Peyer's patch (tissue), 4 donors: Measurements from ENCODE around the gene NRXN3. TPM values are rescaled to one million over a fixed set of nuclear protein-coding genes. Genes with fewer than 3 reads are reported as not detected.

Experiments
- DNase-seq, 3 donors: peaks; one replicate each; pipeline ENCODE4 v3.0.0-alpha.2; 2017 to 2019
- H3K27ac ChIP-seq, 4 donors: fragments of 200-600 bp; sonication (generic); one replicate each; pipeline ENCODE4 v1.5.1; 2016 to 2019
- H3K27me3 ChIP-seq, 2 donors: fragments of 200-600 bp; sonication (generic); one replicate each; pipeline ENCODE4 v1.5.1; 2019
- H3K36me3 ChIP-seq, 3 donors: fragments of 200-600 bp; sonication (generic); one replicate each; pipeline ENCODE4 v1.5.1; 2016 to 2019
- H3K4me1 ChIP-seq, 4 donors: fragments of 200-600 bp; sonication (generic); one replicate each; pipeline ENCODE4 v1.5.1; 2016 to 2019
- H3K4me3 ChIP-seq, 4 donors: fragments of 200-600 bp; sonication (generic); 1 replicate in 3 of 4; 2 replicates in 1 of 4; pipeline ENCODE4 v1.5.1; 2016 to 2019; ENCODE audit warnings: mild to moderate bottlenecking in 1 of 4
- H3K9me3 ChIP-seq, 4 donors: fragments of 200-600 bp; sonication (generic); one replicate each; pipeline ENCODE4 v1.5.1; 2016 to 2019; ENCODE audit warnings: mild to moderate bottlenecking in 1 of 4
- POLR2A ChIP-seq, 2 donors: fragments of 450-650 bp; IDR thresholded peaks; one replicate each; pipeline ENCODE4 v1.5.1; 2017; ENCODE audit warnings: antibody characterized with exemption in 2 of 2, mild to moderate bottlenecking in 2 of 2, moderate library complexity in 2 of 2
- total RNA-seq, 4 donors: library from RNA; depleted of rRNA; stranded (reverse); fragments of >200 nt; gene quantifications; one replicate each; pipeline ENCODE4 v1.1.0, GENCODE V29; 2016
- TF ChIP-seq, protein P1 (sequence below), 6 experiments: fragments of 450-650 bp in 4 of 6; fragments of 200-600 bp in 2 of 6; sonication (generic) in 1 of 6; IDR thresholded peaks; one replicate each; pipeline ENCODE4 v1.5.1; 2017 to 2019; ENCODE audit warnings: antibody characterized with exemption in 6 of 6, mild to moderate bottlenecking in 3 of 6, moderate library complexity in 1 of 6

NRXN3 gene
- total RNA-seq, 4 donors from 2014 or later, result 1.6 to 10.2 (median 4.4) TPM

DNA sequence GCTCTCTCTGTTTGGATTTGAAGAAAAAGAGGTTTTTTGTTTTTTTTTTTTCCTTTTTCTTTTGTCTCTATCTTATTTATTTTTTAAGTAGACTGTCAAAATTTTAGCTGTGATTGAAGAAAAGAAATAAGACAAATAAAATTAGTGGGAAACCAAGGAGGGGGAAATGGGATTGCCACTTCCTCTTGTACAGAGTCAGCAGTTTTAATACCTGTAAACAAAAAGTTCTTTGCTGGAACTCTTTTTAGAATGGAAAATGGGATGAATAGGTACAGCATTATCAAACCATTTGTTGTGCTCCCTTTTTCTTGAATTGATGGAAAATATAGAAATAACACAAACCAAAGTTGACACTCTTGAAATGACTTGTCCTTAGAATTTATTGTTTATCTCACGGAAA lies 1360.4 kb downstream of the NRXN3 start:
- TF ChIP-seq, protein P1, sequence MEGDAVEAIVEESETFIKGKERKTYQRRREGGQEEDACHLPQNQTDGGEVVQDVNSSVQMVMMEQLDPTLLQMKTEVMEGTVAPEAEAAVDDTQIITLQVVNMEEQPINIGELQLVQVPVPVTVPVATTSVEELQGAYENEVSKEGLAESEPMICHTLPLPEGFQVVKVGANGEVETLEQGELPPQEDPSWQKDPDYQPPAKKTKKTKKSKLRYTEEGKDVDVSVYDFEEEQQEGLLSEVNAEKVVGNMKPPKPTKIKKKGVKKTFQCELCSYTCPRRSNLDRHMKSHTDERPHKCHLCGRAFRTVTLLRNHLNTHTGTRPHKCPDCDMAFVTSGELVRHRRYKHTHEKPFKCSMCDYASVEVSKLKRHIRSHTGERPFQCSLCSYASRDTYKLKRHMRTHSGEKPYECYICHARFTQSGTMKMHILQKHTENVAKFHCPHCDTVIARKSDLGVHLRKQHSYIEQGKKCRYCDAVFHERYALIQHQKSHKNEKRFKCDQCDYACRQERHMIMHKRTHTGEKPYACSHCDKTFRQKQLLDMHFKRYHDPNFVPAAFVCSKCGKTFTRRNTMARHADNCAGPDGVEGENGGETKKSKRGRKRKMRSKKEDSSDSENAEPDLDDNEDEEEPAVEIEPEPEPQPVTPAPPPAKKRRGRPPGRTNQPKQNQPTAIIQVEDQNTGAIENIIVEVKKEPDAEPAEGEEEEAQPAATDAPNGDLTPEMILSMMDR (IDR thresholded peaks at IDR 0.05), result no peak
- no peak for TF ChIP-seq POLR2A (IDR thresholded peaks at IDR 0.05)
- Histone ChIP-seq H3K27ac (no peak overlapping the region), H3K4me3 (no peak overlapping the region), H3K9me3 (no peaks in the 10 kb centered on the region), H3K4me1 (no peaks in the 10 kb centered on the region), H3K27me3 (no peaks in the 10 kb centered on the region), H3K36me3 (no peaks in the 10 kb centered on the region)
- DNase-seq, result no peak

DNA sequence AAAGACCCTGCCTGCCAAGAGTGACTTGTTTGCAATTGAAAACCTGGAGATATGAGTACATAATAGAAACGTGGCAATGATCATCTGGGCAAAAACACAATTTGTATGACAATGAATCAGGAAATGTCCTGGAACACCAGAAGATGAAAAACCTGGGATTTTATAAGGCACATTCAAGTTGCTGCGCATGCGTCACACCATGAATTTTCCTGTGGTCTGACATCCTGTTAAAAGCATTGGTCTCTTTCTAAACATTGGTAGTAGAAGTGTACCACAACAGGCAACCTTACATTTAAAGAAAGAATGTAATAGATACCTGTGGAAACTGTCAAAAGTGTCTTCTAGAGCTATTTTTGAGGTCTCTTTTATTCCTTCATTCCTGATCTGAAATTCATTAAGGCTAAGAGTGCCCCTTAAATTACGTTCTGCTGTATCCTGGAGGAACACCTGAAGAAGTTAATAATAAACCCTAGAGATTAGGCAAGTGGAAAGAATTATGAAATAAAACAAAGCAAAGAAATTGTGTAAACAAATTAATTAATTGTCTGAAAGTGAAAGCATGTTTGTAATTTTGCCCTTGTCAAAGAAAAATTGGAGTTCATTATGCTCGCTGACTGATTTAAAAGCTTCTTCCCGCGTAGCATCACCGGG lies 1364.7 kb downstream of the NRXN3 start:
- DNase-seq, result no peak
- no peak for TF ChIP-seq POLR2A (IDR thresholded peaks at IDR 0.05)
- TF ChIP-seq, protein P1 (IDR thresholded peaks at IDR 0.05), result no peak
- H3K36me3 ChIP-seq, result no peaks in the 10 kb centered on the region
- no peak overlapping the region for H3K27ac ChIP-seq
- no peaks in the 10 kb centered on the region for H3K27me3 ChIP-seq
- H3K9me3 ChIP-seq, result no peaks in the 10 kb centered on the region
- H3K4me1 ChIP-seq, result no peaks in the 10 kb centered on the region
- no peak overlapping the region for H3K4me3 ChIP-seq

DNA sequence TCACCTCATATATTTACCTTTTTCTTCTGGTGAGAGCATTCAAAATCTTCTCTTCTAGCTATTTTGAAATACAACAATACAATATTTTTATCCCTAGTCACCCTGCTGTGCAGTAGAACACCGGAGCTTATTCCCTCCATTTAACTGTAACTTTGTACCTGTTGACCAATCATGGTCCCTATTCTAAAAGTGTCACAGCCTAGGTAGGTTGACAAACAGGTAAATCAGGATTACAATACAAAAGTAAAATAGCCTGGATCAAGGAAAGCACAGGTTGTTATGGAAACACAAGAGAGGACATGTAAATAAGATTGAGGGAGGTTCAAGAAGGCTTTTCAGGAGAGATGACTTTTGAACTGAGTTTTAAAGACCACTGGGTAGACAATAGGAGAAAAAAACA lies 1370.2 kb downstream of the NRXN3 start:
- no peak for TF ChIP-seq POLR2A (IDR thresholded peaks at IDR 0.05)
- TF ChIP-seq, protein P1 (IDR thresholded peaks at IDR 0.05), result no peak
- Histone ChIP-seq H3K9me3 (no peaks in the 10 kb centered on the region), H3K36me3 (no peaks in the 10 kb centered on the region), H3K4me3 (no peak overlapping the region), H3K4me1 (no peaks in the 10 kb centered on the region), H3K27me3 (no peaks in the 10 kb centered on the region), H3K27ac (no peak overlapping the region)
- no peak for DNase-seq

DNA sequence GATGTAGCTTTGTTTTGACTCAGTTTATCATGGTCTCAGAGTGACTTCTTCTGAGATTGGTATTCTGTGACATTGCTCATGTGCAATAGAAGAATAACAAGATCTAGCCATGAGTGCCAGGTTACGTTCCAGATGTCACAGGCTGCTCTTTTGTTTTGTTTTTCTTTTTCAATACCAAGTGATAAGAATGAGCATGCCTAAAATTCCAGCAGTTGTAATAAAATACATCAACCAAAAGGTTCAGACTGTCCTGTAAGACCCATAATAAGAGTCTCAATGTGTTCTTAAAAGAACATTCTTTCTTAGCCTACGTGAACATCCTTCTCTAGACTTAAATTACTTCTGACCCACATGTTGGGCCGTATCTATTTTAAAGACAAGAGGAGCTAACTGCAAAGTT lies 1371.9 kb downstream of the NRXN3 start:
- H3K4me3 ChIP-seq, result no peak overlapping the region
- no peaks in the 10 kb centered on the region for H3K36me3 ChIP-seq
- TF ChIP-seq POLR2A (IDR thresholded peaks at IDR 0.05), result no peak
- TF ChIP-seq, protein P1 (IDR thresholded peaks at IDR 0.05), result no peak
- H3K9me3 ChIP-seq, result no peaks in the 10 kb centered on the region
- H3K27me3 ChIP-seq, result no peaks in the 10 kb centered on the region
- no peaks in the 10 kb centered on the region for H3K4me1 ChIP-seq
- DNase-seq, result no peak
- H3K27ac ChIP-seq, result no peak overlapping the region

DNA sequence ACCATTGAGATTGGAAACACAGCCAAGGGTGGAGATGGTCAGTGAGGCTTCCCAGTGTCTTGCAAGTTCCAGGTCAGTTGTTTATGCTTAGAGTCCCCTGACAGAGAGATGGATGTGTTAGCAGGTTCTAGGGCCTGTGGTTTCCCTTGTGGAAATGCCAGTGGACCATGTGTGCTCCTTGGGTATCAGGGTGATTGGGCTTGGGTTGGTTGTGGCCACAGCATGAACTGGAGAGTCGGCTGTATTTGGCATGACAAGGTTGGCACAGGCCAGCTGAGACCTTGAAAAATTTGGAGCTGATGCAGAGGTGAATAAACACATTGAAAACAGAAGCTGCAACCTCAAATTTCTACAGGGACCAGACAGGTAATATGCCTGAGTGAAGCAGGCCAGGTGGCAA lies 1373.2 kb downstream of the NRXN3 start:
- TF ChIP-seq, protein P1 (IDR thresholded peaks at IDR 0.05), result no peak
- no peak for TF ChIP-seq POLR2A (IDR thresholded peaks at IDR 0.05)
- Histone ChIP-seq H3K36me3 (no peaks in the 10 kb centered on the region), H3K27me3 (no peaks in the 10 kb centered on the region), H3K9me3 (no peaks in the 10 kb centered on the region), H3K4me1 (no peaks in the 10 kb centered on the region), H3K4me3 (no peak overlapping the region), H3K27ac (no peak overlapping the region)
- DNase-seq, result no peak
